GM12864 (cell line): ENCODE results near the gene GSTT2B.
"Not testable (repeated sequence)": the region's sequence is repeated elsewhere in the genome, so short reads cannot be mapped to it uniquely, and the experiment has no call there.

Experiments used
- DNase-seq: peaks from one replicate; pipeline ENCODE4 v3.0.0-alpha.2; 2011; ENCODE audit warnings: low read depth
- H3K4me3 ChIP-seq: 2 replicates; pipeline ENCODE4 v1.5.1; 2011; ENCODE audit warnings: mild to moderate bottlenecking, low read depth, low read length, control low read depth
- CTCF ChIP-seq: IDR thresholded peaks from 2 replicates; pipeline ENCODE4 v1.5.1; 2011; ENCODE audit warnings: low read depth, mild to moderate bottlenecking, moderate library complexity, low read length, control low read depth, inconsistent platforms; ENCODE audit errors: missing control alignments

GSTT2B gene

GRCh38 chr22:24006207-24006913 is 45.4 kb upstream of the GSTT2B start:
- no peak for TF ChIP-seq CTCF
- DNase-seq = no peak
- no peak overlapping the region for H3K4me3 ChIP-seq

- H3K4me3 ChIP-seq = no peak within 1 kb of the TSS
- TF ChIP-seq CTCF = no peak
- no peak for DNase-seq
Measured at GRCh38 chr22:24005201-24005600, 44.2 kb upstream of the GSTT2B start, which contains the start of gene GSTT4. Gene GSTT4, minus strand, starts transcription at chr22:24005453. Its CDS starts 97 bp downstream, at chr22:24005356.

- no peak overlapping the region for H3K4me3 ChIP-seq
- no peak for DNase-seq
- TF ChIP-seq CTCF = no peak
Measured at GRCh38 chr22:24003887-24004286, 42.9 kb upstream of the GSTT2B start.

- no peak overlapping the region for H3K4me3 ChIP-seq
- DNase-seq = no peak
- no peak for TF ChIP-seq CTCF
Measured at GRCh38 chr22:24002851-24003250, 41.9 kb upstream of the GSTT2B start.

- no peak for TF ChIP-seq CTCF
- DNase-seq = no peak
- no peak overlapping the region for H3K4me3 ChIP-seq
Measured at GRCh38 chr22:24002272-24002671, 41.3 kb upstream of the GSTT2B start.

GRCh38 chr22:24001314-24001713 is 40.3 kb upstream of the GSTT2B start:
- no peak for DNase-seq
- TF ChIP-seq CTCF = no peak
- no peak overlapping the region for H3K4me3 ChIP-seq

- not testable (repeated sequence) for H3K4me3 ChIP-seq
Measured at GRCh38 chr22:23999779-24000178, 38.8 kb upstream of the GSTT2B start.

More at GRCh38 chr22:23999779-24000178, 38.8 kb upstream of the GSTT2B start:
- not testable (repeated sequence) for DNase-seq
